AG04450 (cell line): ENCODE data around the gene EYA3. TPM values are rescaled to one million over a fixed set of nuclear protein-coding genes. Genes with fewer than 3 reads are reported as not detected.

Experiments used
- CTCF ChIA-PET: fragments of 300-600, 350-600 bp; formaldehyde crosslinking; extraction: SDS; loops from one replicate; lab custom pipeline; 2022; ENCODE audit warnings: antibody characterized with exemption, inconsistent platforms; lab: Charles Lee
- POLR2A ChIA-PET: fragments of 350-600 bp; formaldehyde crosslinking; extraction: SDS; loops from one replicate; lab custom pipeline; 2021; ENCODE audit warnings: antibody characterized with exemption, inconsistent platforms; lab: Yijun Ruan, JAX
- DNase-seq: peaks from one replicate; pipeline ENCODE4 v3.0.0-alpha.2; 2011; ENCODE audit warnings: low read depth, low spot score
- H3K27ac ChIP-seq: one replicate; pipeline ENCODE4 v1.5.1; 2012; ENCODE audit warnings: low read depth, low read length, control low read depth
- H3K27me3 ChIP-seq: one replicate; pipeline ENCODE4 v1.6.0; 2012; ENCODE audit warnings: low read length; ENCODE audit not compliant: control insufficient read depth, insufficient read depth
- H3K4me3 ChIP-seq: 2 replicates; pipeline ENCODE4 v1.5.1; 2011; ENCODE audit warnings: mild to moderate bottlenecking, low read depth, low read length, control low read depth
- H3K9me3 ChIP-seq: 2 replicates; pipeline ENCODE4 v1.5.1; 2012; ENCODE audit warnings: low read length; ENCODE audit not compliant: control insufficient read depth, insufficient read depth
- polyA plus RNA-seq: library from polyadenylated mRNA; depleted of rRNA; stranded (reverse); fragments of >200 nt; gene quantifications from 2 replicates; pipeline ENCODE4 v1.2.3, GENCODE V29; 2011
- TF ChIP-seq, protein P1 (sequence below): IDR thresholded peaks from 2 replicates; pipeline ENCODE4 v1.5.1; 2011; ENCODE audit warnings: low read depth, low read length, control low read depth, inconsistent platforms

The EYA3 gene
- polyA plus RNA-seq, 1 experiment, result 17.0 TPM

DNA sequence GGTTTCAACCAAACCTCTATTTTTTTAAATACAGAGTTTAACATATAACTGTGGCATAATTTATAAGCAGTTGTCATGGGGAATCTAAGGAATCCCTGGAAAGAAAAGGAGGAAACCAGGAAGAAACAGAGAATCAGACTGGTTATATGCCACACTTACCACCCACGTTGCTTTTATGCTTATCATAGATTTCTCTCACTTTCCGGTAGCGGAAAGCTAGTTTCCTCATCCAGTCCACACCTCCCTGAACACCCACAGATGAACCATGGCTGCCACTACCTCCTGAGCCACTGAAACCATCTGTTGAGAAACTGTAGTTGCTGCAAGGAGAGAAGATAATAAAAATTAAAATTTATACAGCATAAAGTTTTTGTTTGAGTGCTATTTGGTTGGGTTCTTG, 95.2 kb downstream of the EYA3 start:
- Histone ChIP-seq H3K4me3 (no peak overlapping the region), H3K27ac (no peak overlapping the region), H3K27me3 (no peaks in the 10 kb centered on the region), H3K9me3 (no peaks in the 10 kb centered on the region)
- ChIA-PET CTCF (no interaction called here), POLR2A (no interaction called here)
- TF ChIP-seq, protein P1, sequence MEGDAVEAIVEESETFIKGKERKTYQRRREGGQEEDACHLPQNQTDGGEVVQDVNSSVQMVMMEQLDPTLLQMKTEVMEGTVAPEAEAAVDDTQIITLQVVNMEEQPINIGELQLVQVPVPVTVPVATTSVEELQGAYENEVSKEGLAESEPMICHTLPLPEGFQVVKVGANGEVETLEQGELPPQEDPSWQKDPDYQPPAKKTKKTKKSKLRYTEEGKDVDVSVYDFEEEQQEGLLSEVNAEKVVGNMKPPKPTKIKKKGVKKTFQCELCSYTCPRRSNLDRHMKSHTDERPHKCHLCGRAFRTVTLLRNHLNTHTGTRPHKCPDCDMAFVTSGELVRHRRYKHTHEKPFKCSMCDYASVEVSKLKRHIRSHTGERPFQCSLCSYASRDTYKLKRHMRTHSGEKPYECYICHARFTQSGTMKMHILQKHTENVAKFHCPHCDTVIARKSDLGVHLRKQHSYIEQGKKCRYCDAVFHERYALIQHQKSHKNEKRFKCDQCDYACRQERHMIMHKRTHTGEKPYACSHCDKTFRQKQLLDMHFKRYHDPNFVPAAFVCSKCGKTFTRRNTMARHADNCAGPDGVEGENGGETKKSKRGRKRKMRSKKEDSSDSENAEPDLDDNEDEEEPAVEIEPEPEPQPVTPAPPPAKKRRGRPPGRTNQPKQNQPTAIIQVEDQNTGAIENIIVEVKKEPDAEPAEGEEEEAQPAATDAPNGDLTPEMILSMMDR, result no peak
- no peak for DNase-seq

DNA sequence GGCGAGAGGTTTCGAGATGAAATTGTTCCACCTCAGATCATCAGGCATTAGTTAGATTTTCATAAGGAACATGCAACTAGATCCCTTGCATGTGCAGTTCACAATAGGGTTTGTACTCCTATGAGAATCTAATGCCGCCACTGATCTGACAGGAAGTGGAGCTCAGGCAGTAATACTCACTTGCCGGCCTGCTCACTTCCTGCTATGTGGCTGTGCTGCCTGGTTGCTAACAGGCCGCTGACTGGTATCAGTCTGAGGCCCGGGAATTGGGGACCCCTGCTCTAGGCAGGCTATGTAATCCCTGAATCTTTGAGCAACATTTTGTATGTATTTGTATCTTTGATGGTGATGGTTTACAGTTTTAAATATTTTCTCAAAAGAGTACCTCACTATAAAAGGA, 96.1 kb downstream of the EYA3 start:
- ChIA-PET POLR2A (no interaction called here), CTCF (interaction anchor here (1.4 kb wide), 1 partner anchor 99 kb away, joined by 4 read pairs; no protein-coding TSS in a partner anchor)
- H3K27me3 ChIP-seq, result no peaks in the 10 kb centered on the region
- no peaks in the 10 kb centered on the region for H3K9me3 ChIP-seq
- DNase-seq, result no peak
- no peak overlapping the region for H3K27ac ChIP-seq
- H3K4me3 ChIP-seq, result no peak overlapping the region
- TF ChIP-seq, protein P1, result no peak

DNA sequence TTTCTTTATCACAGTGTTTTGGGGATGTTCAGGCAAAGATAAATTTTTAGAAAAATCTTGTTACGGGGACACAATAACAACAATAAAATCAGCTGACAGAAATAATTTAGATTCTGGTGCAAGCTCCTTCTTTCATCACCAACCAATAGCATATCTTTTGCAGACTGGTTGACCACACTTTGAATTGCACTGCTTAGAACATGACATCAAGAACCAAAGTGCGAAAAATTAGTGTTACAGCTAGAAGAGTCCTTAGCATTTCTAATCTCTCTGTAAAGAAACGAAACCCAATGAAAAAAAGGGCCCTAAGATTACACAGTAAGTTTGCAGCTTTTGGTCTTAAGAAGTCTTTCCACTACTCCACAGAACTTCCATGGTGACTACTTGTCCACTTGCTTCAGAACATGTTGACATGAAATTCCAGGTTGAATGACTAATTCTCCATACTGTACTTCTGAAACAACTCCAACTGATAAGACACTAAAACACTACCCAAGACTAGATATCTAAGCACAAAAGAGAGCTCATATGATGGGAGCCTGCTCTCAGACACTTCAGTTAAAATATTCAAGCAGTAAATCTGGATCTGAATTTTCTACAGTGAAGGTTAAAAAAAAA, 97.4 kb downstream of the EYA3 start:
- TF ChIP-seq, protein P1, result no peak
- POLR2A ChIA-PET, result no interaction called here
- no peak for DNase-seq
- no peaks in the 10 kb centered on the region for H3K27me3 ChIP-seq
- CTCF ChIA-PET, result interaction anchor here (0.9 to 1.4 kb wide), 2 partner anchors 100 to 133 kb away, joined by 3 to 4 read pairs; no protein-coding TSS in a partner anchor
- no peak overlapping the region for H3K27ac ChIP-seq
- no peaks in the 10 kb centered on the region for H3K9me3 ChIP-seq
- no peak overlapping the region for H3K4me3 ChIP-seq

DNA sequence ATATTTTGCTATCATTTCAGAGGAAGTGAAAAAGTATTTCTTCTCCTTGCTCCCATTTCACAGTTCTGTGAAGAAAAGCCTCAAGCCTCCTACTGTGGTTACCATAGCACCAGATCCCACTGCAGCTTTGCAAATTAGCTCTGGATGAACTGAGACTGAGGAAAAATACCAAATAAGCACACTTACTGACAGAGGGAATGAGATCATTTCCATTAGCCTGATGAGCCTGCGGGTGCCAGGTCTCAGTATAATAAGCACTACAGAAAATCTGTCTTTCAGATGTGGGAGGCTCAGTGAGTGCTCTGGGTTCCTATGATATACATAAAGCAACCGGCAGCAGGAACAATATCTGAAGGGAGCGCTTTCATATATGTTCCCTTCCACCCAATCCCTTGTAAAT, 107.3 kb downstream of the EYA3 start:
- TF ChIP-seq, protein P1, result no peak
- no peak for DNase-seq
- no peak overlapping the region for H3K27ac ChIP-seq
- ChIA-PET POLR2A (interaction anchor here (0.7 kb wide), 1 partner anchor 176 kb away, joined by 5 read pairs; no protein-coding TSS in a partner anchor), CTCF (interaction anchor here (0.8 to 4.4 kb wide), 5 partner anchors 7 to 312 kb away, joined by 3 to 51 read pairs (median 4); no protein-coding TSS in a partner anchor)
- no peak overlapping the region for H3K4me3 ChIP-seq
- no peaks in the 10 kb centered on the region for H3K9me3 ChIP-seq
- H3K27me3 ChIP-seq, result no peaks in the 10 kb centered on the region

DNA sequence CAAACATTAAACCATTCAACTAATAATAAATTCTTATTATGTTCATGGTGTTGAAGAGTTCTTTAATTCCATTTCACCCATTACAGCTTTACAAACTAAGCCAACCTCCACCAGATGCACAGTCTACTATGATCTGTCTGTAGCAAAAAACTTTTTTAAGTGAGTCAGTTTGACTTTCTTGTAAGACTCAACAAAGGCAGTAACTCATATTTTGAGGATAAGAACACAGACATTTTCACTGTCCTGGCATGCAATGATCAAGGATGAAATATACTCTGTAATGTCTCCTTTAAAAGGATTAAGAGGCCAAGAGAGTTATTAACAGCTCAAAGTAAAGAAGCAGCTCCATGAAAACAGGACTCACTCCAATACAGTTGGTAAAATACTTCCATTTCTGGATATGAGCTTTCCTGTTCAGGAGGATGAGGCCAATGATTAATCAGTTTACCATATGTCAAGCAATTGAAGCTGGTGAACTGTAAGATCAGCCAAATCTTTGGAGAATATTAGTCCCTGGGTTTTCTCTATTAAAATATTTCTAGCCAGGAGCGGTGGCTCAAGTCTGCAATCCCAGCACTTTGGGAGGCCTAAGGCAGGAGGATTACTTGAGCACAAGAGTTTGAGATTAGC, 108.1 kb downstream of the EYA3 start:
- Histone ChIP-seq H3K27me3 (no peaks in the 10 kb centered on the region), H3K27ac (no peak overlapping the region), H3K4me3 (no peak overlapping the region), H3K9me3 (no peaks in the 10 kb centered on the region)
- CTCF ChIA-PET, result interaction anchor here (0.7 to 4.4 kb wide), 9 partner anchors 8 to 311 kb away, joined by 3 to 51 read pairs (median 4); no protein-coding TSS in a partner anchor
- no peak for DNase-seq
- TF ChIP-seq, protein P1, result no peak
- POLR2A ChIA-PET, result interaction anchor here (1.0 to 1.2 kb wide), 2 partner anchors 21 to 150 kb away, joined by 3 to 5 read pairs; partner anchors contain the start of genes PPP1R8 and XKR8
